NCI-H82 treated with DMSO at 0.1 percent for 48 hours (cell line): ENCODE measurements around the gene RBM23.
A peak's percentile ranks its signal among the peaks of the same experiment; 100 is the strongest.
"Not testable (repeated sequence)": the region's sequence is repeated elsewhere in the genome, so short reads cannot be mapped to it uniquely, and the experiment has no call there.

Experiments used
- DNase-seq: peaks from one replicate; lab custom pipeline; 2025; ENCODE audit not compliant: unreplicated experiment; lab: John Stamatoyannopoulos, UW

Gene RBM23

DNA sequence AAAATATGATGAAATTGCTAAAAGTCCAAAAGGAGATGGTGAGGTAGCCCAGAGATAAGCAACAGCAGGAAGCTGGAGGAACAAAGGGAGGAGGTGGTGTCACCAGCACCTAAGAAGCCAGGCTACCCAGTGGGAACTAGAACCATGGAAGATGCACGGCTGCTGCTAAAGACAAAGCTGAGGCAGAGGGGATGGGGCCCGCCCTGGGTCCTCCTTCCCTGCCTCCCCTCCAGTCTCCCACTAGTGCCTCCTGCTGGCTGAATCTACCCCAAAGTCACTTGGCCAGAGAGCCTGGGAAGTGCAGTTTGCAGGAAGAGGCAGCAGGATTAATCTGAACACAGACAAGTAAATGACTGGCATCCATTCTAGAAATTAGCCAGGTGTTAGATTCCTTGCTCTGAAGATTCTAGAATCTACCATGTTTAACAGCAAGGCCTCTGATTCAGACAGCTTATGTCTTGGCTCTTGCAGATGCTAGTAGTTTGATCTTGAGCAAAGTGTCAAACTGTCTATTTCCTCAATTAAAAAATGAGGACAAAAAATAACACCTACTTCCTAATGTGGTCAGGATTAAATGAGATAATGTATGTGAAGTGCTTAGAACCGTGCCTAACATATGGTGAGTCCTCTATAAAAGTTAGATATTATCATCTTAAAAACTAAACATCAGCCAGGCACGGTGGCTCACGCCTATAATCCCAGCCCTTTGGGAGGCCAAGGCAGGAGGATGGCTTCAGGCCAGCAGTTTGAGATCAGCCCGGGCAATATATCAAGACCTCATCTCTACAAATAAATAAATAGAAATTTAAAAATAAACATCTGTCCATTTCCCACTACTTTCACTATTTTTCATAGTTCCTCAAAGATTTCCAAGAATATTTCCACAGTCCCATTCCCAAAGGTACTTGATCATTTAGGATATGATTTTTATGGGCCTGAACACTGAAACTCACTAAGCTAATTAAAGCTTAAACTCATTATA lies 53.2 kb downstream of the RBM23 start:
- peak; percentile 1 for DNase-seq

GRCh38 chr14:22864979-22865378 lies 54.0 kb downstream of the RBM23 start:
- DNase-seq = no peak

GRCh38 chr14:22861651-22862050 lies 57.3 kb downstream of the RBM23 start:
- DNase-seq = no peak

DNA sequence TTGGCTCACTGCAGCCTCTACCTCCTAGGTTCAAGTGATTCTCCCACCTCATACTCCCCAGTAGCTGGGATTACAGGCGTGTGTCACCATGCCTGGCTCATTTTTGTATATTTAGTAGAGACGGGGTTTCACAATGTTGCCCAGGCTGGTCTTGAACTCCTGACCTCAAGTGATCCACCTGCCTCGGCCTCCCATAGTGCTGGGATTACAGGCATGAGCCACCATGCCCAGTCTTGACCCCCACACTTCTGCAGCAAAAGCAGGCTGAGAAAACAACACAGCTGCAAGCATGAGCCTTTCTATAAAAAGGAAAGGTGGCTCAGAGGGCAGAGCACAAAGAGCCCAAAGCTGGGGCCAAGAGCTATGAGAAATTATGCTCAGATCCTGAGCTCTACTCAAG lies 58.6 kb downstream of the RBM23 start:
- not testable (repeated sequence) for DNase-seq

DNA sequence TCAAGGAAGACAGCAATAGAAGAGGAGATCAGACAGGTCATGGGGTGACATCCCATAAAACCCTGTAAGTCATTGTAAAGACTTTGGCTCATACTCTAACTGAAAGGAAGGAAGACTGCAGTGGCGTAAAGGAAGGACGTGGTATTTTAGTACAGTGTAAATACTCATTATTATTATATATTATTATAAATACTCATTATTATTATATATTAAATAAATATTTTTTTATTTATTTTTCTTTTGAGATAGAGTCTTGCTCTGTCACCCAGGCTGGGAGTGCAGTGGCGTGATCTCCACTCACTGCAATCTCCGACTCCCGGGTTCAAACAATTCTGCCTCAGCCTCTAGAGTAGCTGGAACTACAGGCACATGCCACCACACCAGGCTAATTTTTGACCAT lies 62.5 kb downstream of the RBM23 start:
- no peak for DNase-seq

- DNase-seq = no peak
Measured at GRCh38 chr14:22854963-22855724, 63.8 kb downstream of the RBM23 start.

GRCh38 chr14:22854296-22854695 lies 64.7 kb downstream of the RBM23 start:
- not testable (repeated sequence) for DNase-seq

DNA sequence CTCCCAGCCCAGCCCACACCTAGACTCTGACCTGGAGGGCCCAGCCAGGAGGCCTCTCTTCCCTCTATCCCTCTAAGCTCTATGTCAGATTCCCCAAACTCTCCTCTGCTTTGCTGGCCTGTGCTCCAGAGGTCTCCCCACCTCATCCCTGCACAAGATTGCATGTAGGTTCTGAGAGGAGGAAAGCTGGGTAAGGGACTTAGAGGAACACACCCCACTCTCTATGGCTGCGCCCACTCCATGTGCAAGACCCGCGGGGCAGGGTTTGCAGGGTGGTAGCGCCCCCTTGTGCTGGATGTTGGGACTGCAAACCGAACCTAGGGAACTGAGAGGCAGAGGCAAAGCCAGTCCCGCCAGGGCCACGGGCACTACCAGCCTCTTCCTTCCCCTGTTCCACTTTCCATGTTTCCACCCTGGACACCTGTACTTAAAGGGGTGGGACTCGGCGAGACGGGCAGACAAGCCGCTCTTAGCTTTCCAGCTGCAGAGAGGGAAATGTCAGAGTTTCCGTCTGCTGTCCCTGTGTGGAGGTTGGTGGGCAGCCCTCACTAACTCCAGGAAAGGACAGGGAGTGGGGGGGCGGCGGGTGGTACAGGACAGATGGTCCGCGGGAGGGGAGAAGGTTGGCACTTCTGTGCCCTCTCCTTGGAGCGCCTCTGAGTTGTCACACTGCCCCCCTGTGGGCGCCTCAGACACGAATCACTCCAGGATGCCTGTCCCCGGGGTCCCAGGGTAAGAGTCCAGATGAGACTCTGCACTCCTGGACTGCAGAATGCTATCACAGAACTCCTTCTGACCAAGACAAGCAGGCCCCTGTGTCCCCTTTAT lies 65.8 kb downstream of the RBM23 start:
- peak; percentile 41 for DNase-seq

- no peak for DNase-seq
Measured at GRCh38 chr14:22852599-22852939, 66.4 kb downstream of the RBM23 start.

DNA sequence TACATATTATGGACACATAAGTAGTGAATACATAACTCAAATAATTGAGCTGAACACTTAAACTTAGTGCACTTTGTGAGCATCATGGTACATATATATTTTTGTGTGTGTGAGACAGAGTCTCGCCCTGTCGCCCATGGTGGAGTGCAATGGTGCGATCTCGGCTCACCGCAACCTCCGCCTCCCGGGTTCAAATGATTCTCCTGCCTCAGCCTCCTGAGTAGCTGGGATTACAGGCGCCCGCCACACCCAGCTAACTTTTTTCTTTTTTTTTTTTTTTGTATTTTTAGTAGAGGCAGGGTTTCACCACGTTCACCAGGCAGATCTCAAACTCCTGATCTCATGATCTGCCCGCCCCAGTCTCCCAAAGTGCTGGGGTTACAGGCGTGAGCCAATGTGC lies 66.8 kb downstream of the RBM23 start:
- DNase-seq = not testable (repeated sequence)

- DNase-seq = no peak
Measured at GRCh38 chr14:22850944-22851764, 67.8 kb downstream of the RBM23 start.

- DNase-seq = no peak
Measured at GRCh38 chr14:22849212-22849819, 69.6 kb downstream of the RBM23 start.

- DNase-seq = no peak
Measured at GRCh38 chr14:22848351-22849164, 70.4 kb downstream of the RBM23 start.

DNA sequence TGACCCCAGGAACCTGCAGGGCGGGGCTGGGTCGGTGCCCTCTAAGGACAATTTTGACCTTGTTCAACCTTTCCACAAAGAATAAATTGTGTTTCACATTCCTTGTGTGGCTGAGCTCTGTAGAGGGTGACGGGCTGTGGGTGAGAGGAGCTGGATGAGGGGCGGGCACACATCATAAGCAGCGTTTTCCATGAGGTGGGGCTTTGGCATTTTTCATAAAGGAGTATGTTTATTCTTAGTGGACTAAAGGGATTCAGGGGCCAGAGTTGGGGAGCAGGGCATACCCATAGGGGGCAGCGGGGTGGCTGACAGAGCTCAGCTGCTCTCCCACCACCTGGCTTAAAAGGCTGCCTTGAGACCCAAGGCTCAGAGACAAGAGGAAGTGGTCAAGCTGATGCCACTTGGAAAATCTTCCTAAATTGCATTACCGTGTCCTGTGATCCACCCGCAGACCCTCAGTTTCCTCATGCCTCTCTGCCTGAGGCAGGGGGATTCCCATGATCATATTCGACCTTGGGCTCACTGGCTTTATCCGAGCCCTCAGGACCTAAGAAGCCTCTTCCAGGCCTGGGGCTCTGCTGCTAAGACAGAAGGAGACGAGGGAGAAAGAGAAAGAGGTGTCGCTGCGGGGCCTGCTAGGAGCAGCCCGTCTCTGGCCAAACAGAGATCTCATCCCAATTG lies 71.1 kb downstream of the RBM23 start:
- no peak for DNase-seq

- DNase-seq = no peak
Measured at GRCh38 chr14:22846811-22847307, 72.1 kb downstream of the RBM23 start.

- DNase-seq = no peak
Measured at GRCh38 chr14:22845821-22846625, 72.9 kb downstream of the RBM23 start.

DNA sequence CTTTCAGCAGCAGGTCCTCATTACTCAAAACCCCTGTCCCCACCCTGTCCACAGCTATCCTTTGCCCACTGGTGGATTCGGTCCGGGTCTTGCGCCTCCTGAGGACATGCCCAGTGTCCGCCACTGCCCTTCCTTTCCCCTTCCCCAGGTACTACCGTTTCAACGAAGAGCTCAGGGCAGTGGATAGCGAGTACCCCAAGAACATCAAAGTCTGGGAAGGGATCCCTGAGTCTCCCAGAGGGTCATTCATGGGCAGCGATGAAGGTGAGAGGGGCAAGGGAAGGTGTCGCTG lies 73.9 kb downstream of the RBM23 start:
- no peak for DNase-seq
